Right lobe of liver (tissue), 6 donors: ENCODE measurements around the gene CNKSR2. TPM values are rescaled to one million over a fixed set of nuclear protein-coding genes. Genes with fewer than 3 reads are reported as not detected.
A peak's percentile ranks its signal among the peaks of the same experiment; 100 is the strongest.

ENCODE experiments used
- ATAC-seq, 4 donors: fragments of 200-7000 bp; cut with Tn5 transposase; one replicate each; pipeline ENCODE4 v1.9.1; 2020; ENCODE audit warnings: mild to moderate bottlenecking in 4 of 4, moderate library complexity in 4 of 4
- DNase-seq, 3 donors: peaks; one replicate each; pipeline ENCODE4 v3.0.0-alpha.2; 2020
- H3K27ac ChIP-seq, 3 donors: fragments of 200-600 bp; one replicate each; pipeline ENCODE4 v1.8.0; 2022
- H3K27me3 ChIP-seq, 2 donors: fragments of 200-600 bp; one replicate each; pipeline ENCODE4 v1.8.0; 2022
- H3K36me3 ChIP-seq, 4 donors: fragments of 200-600 bp; sonication (generic) in 1 of 4; one replicate each; pipeline versions ENCODE4 v1.5.1 to v1.8.0; 2017 to 2022; ENCODE audit warnings: control low read depth in 1 of 4
- H3K4me1 ChIP-seq, 4 donors: fragments of 200-600 bp; sonication (generic) in 1 of 4; one replicate each; pipeline versions ENCODE4 v1.5.1 to v1.8.0; 2017 to 2022; ENCODE audit warnings: control low read depth in 1 of 4
- H3K4me3 ChIP-seq, 3 donors: fragments of 200-600 bp; one replicate each; pipeline ENCODE4 v1.8.0; 2022
- H3K9me3 ChIP-seq, 4 donors: fragments of 200-600 bp; sonication (generic) in 1 of 4; one replicate each; pipeline versions ENCODE4 v1.5.1 to v1.8.0; 2017 to 2022; ENCODE audit warnings: control low read depth in 1 of 4
- CTCF ChIP-seq, 4 donors: fragments of 200-600 bp in 3 of 4; fragments of 450-650 bp in 1 of 4; IDR thresholded peaks; one replicate each; pipeline versions ENCODE4 v1.5.1 to v1.8.0; 2016 to 2022; ENCODE audit warnings: antibody characterized with exemption in 4 of 4, mild to moderate bottlenecking in 2 of 4
- POLR2A ChIP-seq: fragments of 450-650 bp; IDR thresholded peaks from one replicate; pipeline ENCODE4 v1.6.1; 2017; ENCODE audit warnings: antibody characterized with exemption, mild to moderate bottlenecking
- WGBS: methylation state at CpG from one replicate; pipeline ENCODE4 v1.1.6; 2018; ENCODE audit warnings: low coverage, low lambda C conversion rate; ENCODE audit not compliant: insufficient coverage; ENCODE audit errors: missing lambda C conversion rate; 5-methylcytosine and 5-hydroxymethylcytosine counted together
- intact Hi-C, 2 donors: fragments of 100-400 bp; cut with DNase I; formaldehyde crosslinking; loops; one replicate each; pipeline versions ENCODE4 v1.11.2 to v1.14.1; 2022
- total RNA-seq, 6 experiments: library from RNA; depleted of rRNA in 2 of 6; stranded (reverse); fragments of >200 nt in 2 of 6; fragmentation: NEBNext Ultra II Directional in 3 of 6; extraction: Animal tissue kit (Norgen Biotek cat#: 25700) in 3 of 6; gene quantifications; one replicate each; pipeline versions ENCODE4 v1.1.0 to v1.2.4, GENCODE V29; 2016 to 2023
- donor health status: DM: no; HTN: yes; CAD: no.
- donor health status: DM: no; HTN: no; CAD: no.
- donor health status: DM: no; HTN: no; CAD: no.
- donor health status: DM: no; HTN: yes; CAD: no.
- donor health status: DM: no; HTN: yes; CAD: no.

CNKSR2 gene
- total RNA-seq, 6 experiments from 2014 or later, result 1.4 to 5.6 (median 2.6) TPM

GRCh38 chrX:21674430-21675186 lies 300.4 kb downstream of the CNKSR2 start:
- Histone ChIP-seq H3K4me1 (no peaks in the 10 kb centered on the region), H3K4me3 (no peak overlapping the region), H3K27ac (no peak overlapping the region), H3K9me3 (no peaks in the 10 kb centered on the region), H3K27me3 (no peaks in the 10 kb centered on the region), H3K36me3 (no peaks in the 10 kb centered on the region)
- no peak for DNase-seq
- no peak for ATAC-seq
- WGBS, result 36% methylated on average over 4 of the region's 4 CpGs
- TF ChIP-seq POLR2A (no peak), CTCF (IDR thresholded peaks at IDR 0.05) (no peak)
- intact Hi-C loops, result no loop called here

- Histone ChIP-seq H3K9me3 (no peaks in the 10 kb centered on the region), H3K27me3 (no peaks in the 10 kb centered on the region), H3K27ac (no peak overlapping the region), H3K4me1 (no peaks in the 10 kb centered on the region), H3K4me3 (no peak overlapping the region), H3K36me3 (no peaks in the 10 kb centered on the region)
- DNase-seq, result no peak
- TF ChIP-seq CTCF (IDR thresholded peaks at IDR 0.05), result no peak
- TF ChIP-seq POLR2A, result no peak
- intact Hi-C loops, result no loop called here
- 41% methylated on average over 2 of the region's 2 CpGs for WGBS
- ATAC-seq, result no peak
Measured at GRCh38 chrX:21675931-21676330, 301.7 kb downstream of the CNKSR2 start.

- intact Hi-C loops, result no loop called here
- Histone ChIP-seq H3K27me3 (no peaks in the 10 kb centered on the region), H3K4me3 (no peak overlapping the region), H3K36me3 (no peaks in the 10 kb centered on the region), H3K9me3 (no peaks in the 10 kb centered on the region), H3K4me1 (no peaks in the 10 kb centered on the region), H3K27ac (no peak overlapping the region)
- whole genome bisulfite sequencing, result 45% methylated on average over 4 of the region's 4 CpGs
- TF ChIP-seq POLR2A (no peak), CTCF (IDR thresholded peaks at IDR 0.05) (no peak)
- ATAC-seq, result no peak
- no peak for DNase-seq
Measured at GRCh38 chrX:21678048-21678612, 303.9 kb downstream of the CNKSR2 start.

GRCh38 chrX:21683941-21684340 lies 309.7 kb downstream of the CNKSR2 start:
- 33% methylated on average over 1 of the region's 1 CpG for WGBS
- Histone ChIP-seq H3K27me3 (no peaks in the 10 kb centered on the region), H3K36me3 (no peaks in the 10 kb centered on the region), H3K27ac (no peak overlapping the region), H3K9me3 (no peaks in the 10 kb centered on the region), H3K4me1 (no peaks in the 10 kb centered on the region), H3K4me3 (no peak overlapping the region)
- ATAC-seq (peak in 2 of 4 donors; percentile 36 to 68), DNase-seq (no peak)
- no peak for TF ChIP-seq POLR2A
- TF ChIP-seq CTCF (IDR thresholded peaks at IDR 0.05), result no peak
- intact Hi-C loops, result no loop called here
